Measurements from ENCODE around the gene AIFM2.
"Not testable (repeated sequence)": the region's sequence is repeated elsewhere in the genome, so short reads cannot be mapped to it uniquely, and the experiment has no call there.

AIFM2 gene

GRCh38 chr10:70123817-70124216 lies 8.8 kb downstream of the AIFM2 start:
- Mint-ChIP-seq H3K4me1 (peaks cover 6% of the 10 kb centered on the region), H3K36me3 (ENCODE audit: low read depth) (peaks cover 4% of the 10 kb centered on the region), H3K27ac (no peak overlapping the region), H3K27me3 (ENCODE audit: low read depth, poor library complexity) (peaks cover 7% of the 10 kb centered on the region), H3K9me3 (peaks cover 3% of the 10 kb centered on the region), H3K4me3 (no peak overlapping the region)
- no peak for DNase-seq
- no peak for TF ChIP-seq CTCF (IDR thresholded peaks at IDR 0.05)

GRCh38 chr10:70123166-70123565 lies 9.5 kb downstream of the AIFM2 start:
- not testable (repeated sequence) for DNase-seq; H3K27ac Mint-ChIP-seq; H3K27me3 Mint-ChIP-seq (ENCODE audit: low read depth, poor library complexity); H3K4me1 Mint-ChIP-seq; H3K4me3 Mint-ChIP-seq; H3K36me3 Mint-ChIP-seq (ENCODE audit: low read depth); H3K9me3 Mint-ChIP-seq

- H3K27ac Mint-ChIP-seq, result no peak overlapping the region
- no peak overlapping the region for H3K4me3 Mint-ChIP-seq
- peaks cover 7% of the 10 kb centered on the region for H3K27me3 Mint-ChIP-seq (ENCODE audit: low read depth, poor library complexity)
- H3K4me1 Mint-ChIP-seq, result peaks cover 6% of the 10 kb centered on the region
- peaks cover 3% of the 10 kb centered on the region for H3K9me3 Mint-ChIP-seq
- no peak for TF ChIP-seq CTCF (IDR thresholded peaks at IDR 0.05)
- DNase-seq, result no peak
- peaks cover 4% of the 10 kb centered on the region for H3K36me3 Mint-ChIP-seq (ENCODE audit: low read depth)
Measured at GRCh38 chr10:70122742-70123141, 9.9 kb downstream of the AIFM2 start.

- Mint-ChIP-seq H3K4me1 (peaks cover 12% of the 10 kb centered on the region), H3K9me3 (peaks cover 3% of the 10 kb centered on the region), H3K27me3 (ENCODE audit: low read depth, poor library complexity) (peaks cover 7% of the 10 kb centered on the region), H3K36me3 (ENCODE audit: low read depth) (peaks cover 4% of the 10 kb centered on the region), H3K4me3 (no peak overlapping the region), H3K27ac (no peak overlapping the region)
- no peak for TF ChIP-seq CTCF (IDR thresholded peaks at IDR 0.05)
- DNase-seq, result no peak
Measured at GRCh38 chr10:70121281-70121949, 11.2 kb downstream of the AIFM2 start.

- Mint-ChIP-seq H3K27me3 (ENCODE audit: low read depth, poor library complexity) (peaks cover 7% of the 10 kb centered on the region), H3K27ac (no peak overlapping the region), H3K4me1 (peaks cover 17% of the 10 kb centered on the region), H3K9me3 (peaks cover 3% of the 10 kb centered on the region), H3K4me3 (no peak overlapping the region), H3K36me3 (ENCODE audit: low read depth) (peaks cover 4% of the 10 kb centered on the region)
- no peak for DNase-seq
- no peak for TF ChIP-seq CTCF (IDR thresholded peaks at IDR 0.05)
Measured at GRCh38 chr10:70120417-70120816, 12.2 kb downstream of the AIFM2 start.

- Mint-ChIP-seq H3K4me3 (no peak overlapping the region), H3K36me3 (ENCODE audit: low read depth) (no peaks in the 10 kb centered on the region), H3K27ac (no peak overlapping the region), H3K9me3 (no peaks in the 10 kb centered on the region), H3K4me1 (peaks cover 17% of the 10 kb centered on the region), H3K27me3 (ENCODE audit: low read depth, poor library complexity) (peaks cover 4% of the 10 kb centered on the region)
- no peak for DNase-seq
- TF ChIP-seq CTCF (IDR thresholded peaks at IDR 0.05), result no peak
Measured at GRCh38 chr10:70119623-70120022, 13.0 kb downstream of the AIFM2 start.
